Stimulated activated CD4-positive, alpha-beta T cell treated with anti-CD3 and anti-CD28 coated beads, Interleukin-12 subunit alpha, Interleukin-12 subunit beta, amount 100 ng/mL, for 48 hours (primary cell): ENCODE data around the gene RBPJ.

ENCODE experiments used
- DNase-seq, 3 donors: peaks; one replicate each; pipeline ENCODE4 v3.0.0-alpha.2; 2020; ENCODE audit warnings: low read depth in 2 of 3, low spot score in 1 of 3

RBPJ gene

DNA sequence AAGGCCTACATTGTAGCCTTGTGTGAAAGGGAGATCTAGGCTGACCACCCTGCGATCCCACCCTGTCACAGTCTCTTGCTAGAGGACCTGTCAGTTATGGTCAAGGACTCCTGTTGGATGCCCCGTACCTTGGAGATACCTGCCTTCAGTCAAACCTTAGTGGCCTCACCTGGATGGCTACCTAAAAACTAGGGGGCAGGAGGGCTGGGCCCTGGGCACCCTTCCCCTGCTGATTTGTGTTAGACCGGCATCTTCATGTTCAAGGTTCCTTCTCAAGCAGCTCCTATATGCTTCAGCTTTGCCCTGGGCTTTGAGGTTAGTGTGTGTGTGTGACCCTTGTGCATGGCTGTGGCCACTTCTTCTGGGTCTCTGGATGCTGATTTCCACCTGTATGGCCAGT lies 134.1 kb downstream of the RBPJ start:
- no peak for DNase-seq

DNA sequence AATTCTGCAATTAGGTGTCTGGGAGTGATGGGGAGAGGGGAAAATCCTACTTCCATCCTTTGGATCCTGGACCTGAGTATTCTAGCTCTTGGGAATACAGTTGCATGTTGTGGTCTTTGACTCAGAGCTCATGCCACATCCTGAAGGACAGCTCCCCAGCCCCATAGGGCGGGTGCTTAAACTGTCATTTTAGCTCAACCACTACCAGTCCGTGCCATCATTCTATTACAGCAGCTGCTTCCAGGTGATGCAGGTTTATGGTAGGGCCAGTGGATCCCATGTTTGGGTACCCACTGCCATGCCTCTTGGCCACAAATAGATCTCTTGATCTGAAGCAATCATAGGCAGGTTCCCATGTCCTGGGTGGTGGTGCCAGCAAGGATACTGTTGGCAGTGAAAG lies 134.8 kb downstream of the RBPJ start:
- DNase-seq = no peak

DNA sequence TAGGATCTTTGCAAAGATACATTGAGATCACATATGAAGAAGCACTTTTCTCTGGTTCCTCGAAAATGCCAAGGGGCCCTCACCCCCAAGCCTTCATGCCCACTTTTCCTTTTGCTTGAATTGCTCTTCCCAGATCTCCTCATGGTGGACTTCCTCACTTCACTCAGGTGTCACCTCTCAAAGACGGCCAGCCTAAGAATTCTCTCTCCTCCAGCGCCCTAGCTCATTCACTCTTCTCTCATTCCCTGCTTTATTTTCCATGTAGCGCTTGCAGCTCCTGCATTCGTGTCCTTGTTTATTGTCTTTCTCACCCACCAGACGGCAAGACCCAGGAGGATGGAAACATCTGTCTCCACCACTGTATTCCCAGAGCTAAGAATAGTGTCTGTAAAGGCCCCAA lies 136.6 kb downstream of the RBPJ start:
- no peak for DNase-seq

DNA sequence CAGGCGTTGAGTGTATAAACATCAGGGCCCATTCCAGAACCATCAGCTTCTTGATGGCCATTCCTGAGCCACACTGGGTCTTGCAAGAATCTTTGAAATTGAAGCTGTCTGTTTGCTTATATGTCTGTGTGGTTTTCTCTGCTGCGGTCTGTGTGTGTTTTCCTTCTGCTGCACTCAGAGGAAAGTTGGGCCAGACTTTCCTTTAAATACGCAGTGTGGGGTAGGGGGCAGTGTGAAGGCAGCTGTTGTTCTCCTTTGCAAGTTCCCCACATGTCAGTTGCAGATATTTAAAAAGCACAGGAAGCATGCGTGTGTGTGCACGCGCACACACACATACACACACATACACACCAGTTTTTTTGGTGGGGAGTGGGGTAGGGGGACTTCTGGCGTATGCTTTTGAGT lies 137.3 kb downstream of the RBPJ start:
- DNase-seq = no peak

DNA sequence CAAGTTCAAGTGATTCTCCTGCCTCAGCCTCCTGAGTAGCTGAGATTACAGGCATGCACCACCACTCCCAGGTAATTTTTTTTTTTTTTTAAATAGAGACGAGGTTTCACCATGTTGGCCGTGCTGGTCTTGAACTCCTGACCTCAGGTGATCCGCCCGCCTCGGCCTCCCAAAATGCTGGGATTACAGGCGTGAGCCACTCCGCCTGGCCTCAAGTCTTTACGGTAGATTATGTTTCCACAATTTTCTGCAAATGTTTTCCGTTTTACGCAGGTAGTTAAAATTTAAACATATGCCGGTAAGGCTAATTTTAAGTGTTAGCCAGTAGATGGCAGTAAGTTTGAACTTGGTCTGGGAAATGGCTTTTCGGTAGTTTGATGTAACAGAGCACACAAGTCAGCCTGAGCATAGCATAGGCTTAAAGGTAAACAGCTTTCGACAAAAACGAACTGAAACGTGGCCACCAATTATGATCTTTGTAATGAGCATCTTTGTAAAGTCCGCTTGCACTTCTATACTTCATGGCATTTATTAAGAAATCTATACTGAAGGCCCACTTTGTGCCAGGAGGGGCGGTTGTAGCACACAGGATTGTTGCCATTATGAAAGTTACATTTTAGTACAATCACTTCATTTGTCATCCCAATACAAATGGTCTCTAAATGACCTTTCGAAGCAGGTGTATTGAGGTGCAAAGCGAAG lies 138.4 kb downstream of the RBPJ start:
- no peak for DNase-seq

DNA sequence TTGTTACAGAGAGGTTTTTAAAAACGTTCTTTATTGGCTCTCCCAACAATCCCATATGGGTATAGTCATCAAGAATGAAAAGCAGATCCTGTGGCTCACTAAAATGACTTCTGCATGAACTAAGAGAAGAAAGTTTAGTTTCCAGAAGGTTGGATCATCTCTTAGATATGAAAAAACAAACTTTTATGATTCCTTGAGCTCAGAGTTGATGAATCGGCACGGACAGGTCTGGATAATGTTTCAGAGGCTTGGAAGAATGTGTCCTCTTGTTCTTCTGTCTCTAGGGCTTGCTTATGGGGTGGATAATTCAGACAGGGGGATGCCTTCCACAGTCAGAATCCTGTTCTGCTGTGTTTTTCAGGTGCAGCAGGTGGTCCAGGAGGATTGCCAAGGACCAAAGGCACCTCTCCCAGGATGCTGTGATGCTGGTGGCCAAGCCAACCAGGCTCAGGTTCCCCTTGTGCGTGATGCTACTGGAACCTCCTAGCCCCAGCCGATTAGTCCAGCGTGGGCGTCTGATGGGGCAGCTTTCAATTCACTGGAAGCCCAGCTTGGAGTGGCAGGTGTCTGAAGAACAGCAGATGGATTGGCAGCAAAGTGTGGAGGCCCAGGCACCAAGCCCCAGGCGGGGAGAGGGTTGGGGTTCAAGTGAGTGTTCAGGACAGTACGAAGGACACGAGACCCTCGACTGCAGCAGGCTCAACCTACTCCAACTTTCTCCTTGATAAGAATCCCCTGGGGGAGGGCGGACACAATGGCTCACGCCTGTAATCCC lies 139.1 kb downstream of the RBPJ start:
- DNase-seq = no peak

DNA sequence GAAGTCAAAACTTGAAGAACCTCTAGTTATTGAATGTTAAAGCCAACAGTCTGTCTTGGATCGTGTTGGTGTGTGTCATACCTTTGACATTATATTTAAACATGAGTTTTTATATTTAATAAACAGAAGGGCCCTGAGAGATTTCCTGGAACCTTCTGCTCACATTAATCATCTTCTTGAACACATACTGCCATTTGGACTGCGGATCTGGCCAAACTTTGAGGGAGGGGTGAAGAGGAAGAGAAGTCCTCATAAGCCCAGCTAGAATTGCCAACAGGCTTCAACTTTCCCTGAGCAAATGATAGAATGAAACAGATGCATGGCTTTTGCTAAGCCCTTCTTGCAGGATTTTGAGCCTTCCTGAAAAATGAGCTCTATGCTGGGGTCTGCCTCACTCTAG lies 142.1 kb downstream of the RBPJ start:
- DNase-seq = no peak

DNA sequence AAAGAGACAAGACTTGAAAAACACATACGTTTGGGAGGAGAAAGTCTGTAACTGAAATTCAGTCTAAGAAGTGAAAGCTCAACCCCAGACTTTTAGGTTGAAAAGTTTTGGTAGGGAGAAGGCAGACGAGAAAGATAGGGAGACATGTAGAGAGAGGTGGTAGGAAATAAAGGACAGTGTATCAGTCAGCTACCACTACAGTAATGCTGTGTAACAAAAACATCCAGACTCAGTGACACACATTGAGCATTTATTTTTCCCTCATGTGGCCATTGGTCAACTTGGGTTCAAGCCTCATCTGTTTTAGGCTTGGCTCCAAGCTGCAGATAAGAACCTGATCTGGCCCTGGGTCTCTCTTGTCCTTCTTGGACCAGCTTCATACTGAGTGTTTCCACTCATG lies 142.6 kb downstream of the RBPJ start:
- no peak for DNase-seq

DNA sequence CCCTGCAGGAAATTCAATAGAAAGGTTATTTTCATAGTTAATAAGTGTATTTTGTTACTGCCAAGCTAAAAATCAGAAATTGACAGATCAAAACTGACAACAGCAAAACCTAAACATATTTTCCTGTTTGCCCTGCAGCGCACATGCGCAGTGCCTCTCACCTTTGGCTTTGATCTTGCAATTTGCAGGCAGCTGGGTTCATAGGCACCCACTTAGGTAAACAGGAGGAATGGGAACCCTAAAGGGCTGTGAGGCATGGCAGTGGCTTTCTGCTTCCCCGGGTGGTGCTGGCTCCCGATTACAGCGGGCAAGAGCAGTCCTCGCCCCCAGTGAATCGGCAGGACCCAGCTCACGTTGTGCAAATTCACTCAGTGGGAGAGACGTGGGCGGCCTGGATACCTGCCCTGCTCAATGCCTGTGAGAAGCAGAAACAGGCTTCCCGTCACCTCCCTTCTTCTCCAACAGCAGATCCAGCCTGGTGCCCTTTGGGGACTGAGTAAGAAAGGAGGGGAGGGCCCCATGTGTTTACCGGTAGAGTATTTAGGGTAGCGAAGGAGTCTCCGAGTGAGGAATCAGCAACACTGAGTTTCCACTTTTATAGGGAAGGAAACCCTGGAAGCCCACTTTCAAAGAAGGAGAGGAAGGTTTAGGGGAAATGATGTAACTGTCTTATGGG lies 143.7 kb downstream of the RBPJ start:
- DNase-seq = no peak

DNA sequence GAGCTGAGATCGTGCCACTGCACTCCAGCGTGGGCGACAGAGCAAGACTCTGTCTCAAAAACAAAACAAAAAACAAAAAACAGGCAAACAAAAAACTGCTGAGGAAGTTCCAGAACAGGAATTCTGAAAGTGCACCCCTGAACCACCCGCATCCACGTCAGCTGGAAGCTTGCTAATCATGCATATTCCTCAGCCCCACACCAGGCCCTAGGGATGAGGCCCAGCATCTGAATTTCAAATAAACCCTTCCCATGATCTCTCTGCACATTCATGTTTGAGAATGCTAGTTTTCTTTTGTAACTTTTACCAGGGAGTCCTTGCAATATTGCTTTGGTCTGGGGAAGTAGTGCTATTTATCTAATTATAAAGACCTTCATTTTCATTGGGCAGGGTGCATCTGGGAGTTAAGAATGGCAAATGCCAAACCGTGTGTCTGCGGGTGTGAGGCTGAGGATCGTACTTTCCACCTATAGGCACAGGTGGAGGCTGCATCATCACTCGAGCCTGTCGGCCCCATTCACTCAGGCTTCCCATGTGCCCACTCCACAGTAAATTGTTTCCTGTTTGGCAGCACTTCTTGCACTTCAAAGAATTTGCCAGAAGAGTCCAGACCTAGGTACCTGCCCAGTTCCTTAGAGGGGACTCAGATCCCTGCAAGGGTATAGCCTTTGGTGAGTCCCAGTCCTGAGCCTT lies 145.9 kb downstream of the RBPJ start:
- DNase-seq = no peak

DNA sequence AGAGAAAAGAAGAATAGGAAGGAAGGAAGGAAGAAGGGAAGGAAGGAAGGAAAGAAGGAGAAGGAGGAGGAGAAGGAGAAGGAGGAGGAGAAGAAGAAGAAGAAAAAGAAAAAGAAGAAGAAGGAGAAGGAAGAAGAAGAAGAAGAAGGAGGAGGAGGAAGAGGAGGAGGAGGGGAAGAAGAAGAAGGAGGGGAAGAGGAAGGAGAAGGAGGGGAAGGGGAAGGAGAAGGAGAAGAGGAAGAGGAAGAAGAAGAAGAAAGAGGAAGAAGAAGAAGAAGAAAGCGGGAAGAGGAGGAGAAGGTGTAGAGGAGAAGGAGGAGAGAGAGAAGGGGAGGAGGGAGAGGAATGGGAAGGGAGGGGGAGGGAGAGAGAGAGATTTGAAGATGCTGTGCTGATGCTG lies 146.9 kb downstream of the RBPJ start:
- no peak for DNase-seq

DNA sequence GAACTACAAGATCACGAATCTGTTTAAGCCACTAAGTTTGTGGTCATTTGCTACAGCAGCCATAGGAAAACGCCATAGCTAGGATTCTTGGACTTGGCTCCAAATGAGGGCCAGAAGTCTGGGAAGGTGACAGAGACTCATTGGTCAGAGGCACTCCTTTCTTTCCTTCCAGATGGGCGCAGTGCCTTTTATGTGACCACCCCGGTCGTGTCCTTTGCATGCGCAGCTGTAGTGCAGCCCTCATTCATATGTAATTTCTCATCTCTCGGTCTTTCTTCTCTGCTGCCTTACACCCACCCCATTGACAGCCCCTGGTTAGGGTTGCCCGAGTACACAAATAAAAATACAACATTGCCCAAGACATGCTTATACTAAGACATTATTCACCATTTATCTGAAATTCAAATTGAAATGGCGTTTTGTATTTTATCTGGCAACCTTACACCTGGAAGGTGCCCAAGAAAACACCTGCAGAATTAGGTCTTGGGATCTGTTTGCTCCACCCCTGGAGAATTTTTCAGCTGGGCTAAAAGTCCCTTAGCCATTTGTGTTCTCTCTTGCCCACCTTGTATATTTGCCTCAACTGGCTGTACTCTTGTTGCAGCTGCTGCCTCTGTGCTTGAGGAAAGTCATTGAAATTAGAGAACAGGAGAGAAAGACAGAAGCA lies 147.6 kb downstream of the RBPJ start:
- no peak for DNase-seq

DNA sequence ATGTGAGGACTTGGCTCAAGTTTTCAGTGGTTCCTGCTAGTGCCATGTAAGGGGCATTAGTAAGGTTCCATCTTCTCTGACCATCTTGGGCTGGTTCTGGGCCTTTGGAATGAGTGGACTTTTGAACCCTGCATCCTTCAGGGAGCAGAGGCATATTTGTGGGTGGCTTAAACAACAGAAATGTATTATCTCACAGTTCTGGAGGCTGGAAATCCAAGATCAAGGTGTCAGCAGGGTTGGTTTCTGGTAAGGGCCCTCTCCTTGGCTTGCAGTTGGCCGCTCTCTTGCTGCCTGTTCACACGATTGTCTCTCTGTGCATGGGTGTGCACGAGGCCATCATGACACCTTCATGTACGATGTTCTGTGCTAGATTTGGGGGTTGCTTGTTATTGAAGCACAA lies 148.2 kb downstream of the RBPJ start:
- DNase-seq = no peak

DNA sequence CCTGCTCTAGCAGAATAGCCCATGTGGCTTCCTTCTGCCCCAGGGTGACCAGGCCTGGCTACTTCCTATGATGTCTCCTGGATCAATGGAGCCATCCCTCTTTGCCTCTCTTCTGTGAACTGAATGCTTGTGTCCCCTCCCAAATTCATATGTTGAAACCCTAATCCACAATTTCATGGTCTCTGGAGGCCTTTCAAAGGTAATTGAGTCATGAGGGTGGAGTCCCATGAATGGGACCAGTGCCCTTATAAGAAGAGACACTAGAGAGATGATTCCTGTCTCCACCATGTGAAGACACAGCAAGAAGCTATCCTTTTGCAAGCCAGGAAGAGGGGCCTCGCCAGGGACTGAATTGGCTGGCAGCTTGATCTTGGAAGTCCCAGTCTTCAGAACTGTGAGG lies 151.1 kb downstream of the RBPJ start:
- DNase-seq = no peak

DNA sequence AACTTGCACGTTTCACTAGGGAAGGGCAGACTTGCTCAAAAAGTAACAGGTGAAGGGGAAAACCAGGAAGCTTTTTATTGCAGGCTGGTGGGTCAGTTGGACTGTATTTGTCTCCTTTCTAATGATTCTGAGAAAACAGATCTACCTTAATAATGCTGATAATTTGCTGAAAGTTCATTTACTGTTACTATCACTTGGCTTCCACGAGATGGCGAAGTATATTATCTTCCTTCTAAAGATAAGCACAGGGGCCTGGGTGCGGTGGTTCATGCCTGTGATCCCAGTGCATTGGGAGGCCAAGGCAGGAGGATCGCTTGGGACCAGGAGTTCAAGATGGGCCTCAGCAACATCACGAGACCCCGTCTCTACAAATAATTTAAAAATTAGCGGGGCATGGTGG lies 153.1 kb downstream of the RBPJ start:
- DNase-seq = no peak

DNA sequence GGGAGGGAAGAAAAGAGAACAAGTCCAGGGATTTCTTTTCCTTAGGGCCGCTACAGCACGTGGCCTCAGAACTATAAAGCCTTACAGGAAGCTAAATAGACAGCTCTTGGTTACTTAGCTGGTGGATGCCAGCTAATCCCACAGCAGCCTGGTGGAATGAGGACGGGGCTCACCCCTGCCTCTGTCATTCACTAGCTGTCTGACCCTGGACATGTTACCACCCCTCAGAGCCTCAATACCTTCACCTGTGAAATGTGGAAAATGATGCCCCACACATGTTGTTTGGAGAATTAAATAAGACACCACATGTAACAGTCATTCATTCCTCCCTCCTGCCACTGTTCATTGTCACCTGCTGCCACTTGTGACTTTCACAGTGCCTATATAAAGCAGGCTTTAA lies 153.7 kb downstream of the RBPJ start:
- DNase-seq = no peak

DNA sequence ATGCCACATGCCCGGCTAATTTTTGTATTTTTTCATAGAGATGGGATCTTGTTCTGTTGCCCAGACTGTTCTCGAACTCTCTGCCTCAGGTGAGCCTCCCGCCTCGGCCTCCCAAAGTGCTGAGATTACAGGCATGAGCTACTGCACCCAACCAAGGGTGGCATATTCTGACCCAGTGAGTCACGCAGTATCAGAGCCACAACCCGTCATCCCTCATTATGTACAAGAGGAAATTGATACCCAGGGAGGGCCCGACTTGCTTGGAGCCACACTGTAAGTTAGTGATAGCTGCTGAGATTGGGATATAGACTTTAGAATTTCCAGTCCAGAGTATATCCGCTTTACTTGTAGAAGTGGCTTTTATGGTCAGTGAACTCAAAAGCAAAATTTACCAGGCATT lies 154.9 kb downstream of the RBPJ start:
- DNase-seq = no peak

DNA sequence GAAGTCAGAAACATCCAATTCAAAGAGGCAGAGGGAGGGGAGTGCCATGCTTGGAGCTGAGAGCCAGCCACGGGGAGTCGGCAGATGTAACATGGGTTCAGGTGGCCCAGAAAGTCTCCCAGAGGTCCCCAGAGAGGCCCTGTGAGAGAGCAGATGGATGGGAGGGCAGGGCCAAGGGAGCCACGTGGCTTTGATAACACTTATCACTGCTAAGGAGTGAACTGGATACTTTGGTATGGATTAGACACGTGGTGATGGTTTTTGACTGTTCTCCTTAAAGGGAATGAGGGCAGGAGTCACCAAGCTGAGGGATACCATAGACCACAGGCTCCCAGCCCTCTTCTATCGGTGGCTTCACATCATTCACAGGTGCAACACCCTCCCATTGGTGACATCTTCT lies 155.7 kb downstream of the RBPJ start:
- no peak for DNase-seq

DNA sequence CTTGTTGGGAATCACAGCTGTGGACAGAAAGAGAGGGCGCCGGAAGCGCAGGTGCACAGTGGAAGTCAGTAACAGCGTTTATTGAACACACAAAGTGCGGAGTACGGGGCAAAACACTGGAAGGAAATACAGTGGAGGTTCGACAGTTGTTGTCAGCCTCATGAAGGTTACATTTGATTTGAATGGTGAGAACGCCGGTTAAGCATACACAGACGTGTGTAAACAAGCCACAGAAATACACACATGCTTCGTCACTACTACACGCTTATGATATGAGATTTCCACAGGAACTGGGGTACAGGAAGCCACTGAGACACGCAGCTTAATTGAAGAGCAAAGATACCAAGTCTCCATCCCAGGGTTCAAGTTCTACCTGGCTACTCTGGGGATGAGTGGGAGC lies 157.5 kb downstream of the RBPJ start:
- no peak for DNase-seq

DNA sequence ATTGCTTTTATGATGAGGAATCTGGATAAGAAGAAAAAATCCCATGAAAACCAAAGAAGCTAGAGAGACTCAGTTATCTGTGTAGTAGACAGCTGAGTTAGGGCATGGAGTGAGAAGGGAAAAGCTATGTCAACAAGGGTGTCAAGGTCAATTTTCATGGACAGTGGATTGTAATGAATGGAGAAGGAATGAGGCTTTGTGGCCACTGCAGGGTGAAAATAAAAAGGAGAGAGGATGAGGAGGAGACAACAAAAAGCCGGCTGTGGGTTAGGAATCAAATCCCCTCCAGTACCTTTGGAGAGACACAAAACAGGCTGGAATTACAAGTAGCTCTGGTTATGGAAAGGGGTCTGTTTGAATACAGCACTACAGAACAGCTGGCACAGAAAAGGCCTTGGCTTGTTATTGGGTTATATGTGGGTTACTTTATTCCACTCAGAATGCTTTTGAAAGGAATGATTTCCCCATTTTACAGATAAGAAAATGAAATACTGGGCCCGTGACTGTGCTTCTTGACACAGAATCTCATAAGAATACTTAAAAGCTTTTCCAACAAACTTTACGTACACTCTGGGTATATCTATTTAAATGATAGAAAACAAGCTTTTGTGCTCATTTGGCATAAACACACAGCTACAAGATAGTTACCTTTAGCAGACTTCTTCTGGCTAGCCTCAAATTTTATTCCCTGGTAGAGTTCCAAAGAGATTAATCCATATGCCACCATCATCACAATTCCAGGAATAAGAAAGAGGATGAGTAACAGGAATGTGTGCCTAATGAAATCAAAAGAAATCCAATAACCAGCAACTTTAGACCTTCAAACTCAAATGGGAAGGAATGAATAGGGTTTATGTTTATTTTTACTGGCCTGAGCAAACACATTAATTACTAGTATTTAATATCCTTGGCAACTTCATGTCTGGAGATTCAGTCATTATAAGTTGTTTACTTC lies 162.0 kb downstream of the RBPJ start:
- DNase-seq = no peak
